ENCODE results near the gene BTBD10. TPM values are rescaled to one million over a fixed set of nuclear protein-coding genes. Genes with fewer than 3 reads are reported as not detected.

The BTBD10 gene
- total RNA-seq, 1 donor from 2014 or later: 62.4 TPM

DNA sequence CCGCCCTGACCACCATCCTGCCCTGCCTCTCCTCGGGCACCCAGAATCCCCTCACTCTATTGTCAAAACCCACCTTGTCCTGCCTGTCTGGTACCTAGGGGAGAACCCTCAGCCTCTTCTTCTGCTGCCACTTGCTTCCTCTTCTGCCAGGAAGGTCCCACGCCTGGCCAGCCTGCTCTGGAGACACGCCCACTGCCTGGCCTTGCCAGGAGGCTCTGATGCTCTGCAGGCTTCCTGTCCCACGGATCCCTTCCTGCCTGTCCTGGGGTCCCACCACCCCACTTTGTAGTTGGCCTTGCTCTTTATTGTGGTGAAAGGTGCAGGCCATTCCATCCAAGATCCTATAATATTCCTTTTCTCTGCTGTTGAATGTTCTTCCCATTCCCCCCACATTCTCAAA, 122.0 kb downstream of the BTBD10 start:
- DNase-seq (ENCODE audit: extremely low read depth, low read depth, low spot score): no peak

DNA sequence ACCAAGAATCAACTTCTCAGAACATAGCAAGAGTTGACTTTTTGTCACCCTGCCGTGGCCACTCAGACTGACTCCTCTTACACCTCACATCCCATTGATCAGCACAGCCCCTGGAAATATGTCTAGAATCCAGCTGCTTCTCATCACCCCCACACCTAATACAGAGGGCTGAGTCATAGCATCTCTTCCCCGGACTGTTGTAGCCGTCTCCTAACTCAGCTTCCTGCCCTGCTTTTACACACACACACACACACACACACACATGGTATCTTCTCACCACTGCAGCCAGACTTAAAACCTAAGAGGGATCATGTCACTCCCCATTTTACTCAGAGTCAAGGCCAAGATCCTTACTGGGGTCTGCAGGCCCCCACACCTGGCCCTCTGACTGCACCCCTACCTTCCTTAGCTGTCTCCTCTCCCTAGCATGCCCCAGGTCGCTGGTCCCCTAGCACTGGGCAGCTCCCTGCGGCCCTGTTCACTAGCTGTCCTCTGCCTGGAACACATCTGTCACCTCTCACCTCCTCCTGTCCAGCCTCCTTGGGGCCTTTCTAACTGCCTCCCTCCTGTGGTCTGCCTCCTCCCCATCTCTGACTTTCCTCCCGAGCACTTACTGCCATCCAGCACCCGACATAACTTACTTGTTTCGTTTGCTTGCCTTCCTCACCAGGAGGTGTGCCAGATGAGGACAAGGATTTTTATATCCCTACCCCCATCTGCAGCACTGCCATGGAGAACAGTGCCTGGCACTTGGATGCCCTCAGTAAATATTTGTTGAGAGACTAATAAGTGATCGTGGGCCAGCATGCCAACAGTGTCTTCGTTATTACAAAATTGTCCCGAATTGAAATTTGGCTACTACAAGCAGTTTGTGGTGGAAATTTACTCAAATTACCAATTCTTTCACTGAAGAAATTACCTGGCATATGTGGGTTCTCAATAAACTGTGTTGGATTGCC, 123.5 kb downstream of the BTBD10 start:
- peak; percentile 52 for DNase-seq (ENCODE audit: extremely low read depth, low read depth, low spot score)

DNA sequence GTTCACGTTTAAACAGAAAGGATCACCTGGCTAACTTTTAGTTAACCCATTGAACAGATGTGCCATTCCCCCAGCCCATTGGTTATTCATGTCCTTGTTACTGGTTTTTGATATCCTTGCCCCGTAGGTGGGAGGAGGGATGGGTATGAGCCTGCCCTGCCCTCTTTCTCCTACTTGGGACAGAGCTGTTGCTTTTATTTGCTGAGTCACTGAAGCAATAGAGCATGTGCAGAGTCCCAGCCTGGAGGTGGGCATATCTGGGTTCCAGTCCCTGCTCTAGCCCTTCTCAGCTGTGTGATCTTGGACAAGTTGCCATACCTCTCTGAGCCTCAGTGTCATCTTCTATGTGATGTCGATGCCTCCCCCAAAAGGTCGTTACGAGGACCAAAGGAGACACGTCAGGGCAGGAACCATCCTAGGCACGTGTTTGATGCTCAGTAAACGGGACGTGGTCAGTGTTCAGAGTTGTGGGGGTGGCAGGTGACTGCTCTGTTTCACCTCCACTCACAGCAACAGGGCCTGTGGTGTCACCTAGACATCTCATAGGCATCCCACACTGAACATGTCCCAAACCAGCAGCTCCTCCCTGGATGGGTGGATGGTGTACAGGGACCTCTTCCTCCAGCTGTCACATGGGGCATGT, 124.5 kb downstream of the BTBD10 start:
- no peak for DNase-seq (ENCODE audit: extremely low read depth, low read depth, low spot score)

DNA sequence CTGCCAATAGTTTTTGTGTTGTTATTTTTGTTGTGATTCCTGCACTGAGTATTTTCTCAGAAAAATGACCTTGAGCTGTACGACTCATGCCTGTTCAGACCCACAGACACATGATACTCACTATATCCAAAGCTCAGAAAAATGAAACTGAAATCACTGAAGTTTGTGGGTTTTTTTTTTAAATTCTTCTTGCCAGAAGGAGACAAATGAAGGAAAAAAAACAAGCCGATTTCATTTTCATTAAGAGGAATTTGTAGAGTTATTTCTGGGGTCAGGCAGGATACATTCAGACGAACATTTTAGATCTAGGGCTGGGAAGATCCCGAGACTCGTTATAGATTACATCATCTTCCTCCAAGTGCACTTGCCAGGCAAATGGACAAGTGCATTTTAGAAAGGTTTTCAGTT, 125.0 kb downstream of the BTBD10 start:
- peak; percentile 37 for DNase-seq (ENCODE audit: extremely low read depth, low read depth, low spot score)

Other genes starting within 250 kb of the BTBD10 start
- 9.9 and 10.6 TPM in 2 replicates for gene BMAL1, start 185.4 kb downstream of the BTBD10 start, total RNA-seq
- not detected in 2 replicates for gene PTH, start 32.8 kb upstream of the BTBD10 start, total RNA-seq
- 45.8 and 51.0 TPM in 2 replicates for gene FAR1, start 205.4 kb upstream of the BTBD10 start, total RNA-seq

All from glomerular endothelial cell (primary cell).